Left ventricle myocardium superior (tissue), 1 donor: ENCODE measurements around the gene DCLRE1B. TPM values are rescaled to one million over a fixed set of nuclear protein-coding genes. Genes with fewer than 3 reads are reported as not detected.
A peak's percentile ranks its signal among the peaks of the same experiment; 100 is the strongest.

Experiments used
- ATAC-seq: fragments of 200-7000 bp; cut with Tn5 transposase; one replicate; pipeline ENCODE4 v1.9.1; 2020; ENCODE audit warnings: mild to moderate bottlenecking, moderate library complexity
- DNase-seq: peaks from one replicate; pipeline ENCODE4 v3.0.0-alpha.2; 2020
- intact Hi-C: fragments of 100-400 bp; cut with micrococcal nuclease; formaldehyde crosslinking; loops from one replicate; pipeline ENCODE4 v1.11.0; 2022
- total RNA-seq: library from RNA; stranded (reverse); fragmentation: NEBNext Ultra II Directional; extraction: Animal tissue kit (Norgen Biotek cat#: 25700); gene quantifications from one replicate; pipeline ENCODE4 v1.2.1, GENCODE V29; 2021
- donor health status: DM: no; HTN: yes; CAD: no; lungs with severe emphysema.

Gene DCLRE1B
- total RNA-seq, 1 donor from 2014 or later = 1.9 TPM

DNA sequence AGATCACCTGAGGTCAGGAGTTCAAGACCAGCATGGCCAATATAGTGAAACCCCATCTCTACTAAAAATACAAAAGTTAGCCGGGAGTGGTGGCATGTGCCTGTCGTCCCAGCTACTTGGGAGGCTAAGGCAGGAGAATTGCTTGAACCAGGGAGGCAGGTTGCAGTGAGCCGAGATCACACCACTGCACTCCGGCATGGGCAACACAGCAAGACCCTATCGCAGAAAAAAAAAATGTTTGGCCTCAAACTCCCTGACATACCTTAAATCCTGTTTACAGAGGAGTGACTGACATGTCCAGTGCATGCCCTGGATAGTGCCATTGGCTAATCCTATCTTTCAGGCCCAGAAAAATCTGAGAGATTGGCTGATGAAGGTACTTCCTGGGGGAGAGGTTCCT lies 11.8 kb downstream of the DCLRE1B start:
- DNase-seq (no peak), ATAC-seq (no peak)
- intact Hi-C loops = no loop called here

DNA sequence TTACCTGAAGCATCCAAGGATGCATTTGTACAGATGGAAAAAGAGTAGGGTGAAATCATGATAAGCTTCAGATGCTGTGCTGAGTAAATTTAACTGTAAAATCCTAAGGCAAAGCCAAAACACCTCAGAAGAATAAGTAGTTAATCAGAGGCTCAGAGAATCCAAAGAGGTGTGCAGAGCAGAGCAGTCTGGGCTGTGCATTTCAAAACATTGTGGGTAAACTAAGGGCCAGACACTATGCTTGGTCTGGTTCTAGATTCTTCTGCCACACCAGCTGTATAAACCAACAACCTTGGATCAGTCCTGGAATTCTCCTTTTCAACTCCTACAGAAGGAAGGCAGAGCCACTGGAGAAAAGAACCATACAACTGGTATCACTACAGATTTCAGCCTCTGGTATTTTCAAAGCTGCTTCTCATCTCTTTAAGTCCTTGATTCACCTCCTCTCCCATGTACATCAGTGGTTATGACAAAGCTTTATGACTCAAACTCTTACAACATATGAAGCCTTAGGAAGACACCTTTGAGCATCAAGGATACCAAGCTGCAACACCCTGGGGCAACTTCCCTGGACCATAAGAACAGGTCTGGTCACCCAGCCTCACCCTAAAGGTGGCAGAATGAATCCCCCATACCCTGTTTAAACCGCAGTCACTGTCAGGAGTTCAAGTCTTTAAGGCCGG lies 12.4 kb downstream of the DCLRE1B start:
- no peak for DNase-seq
- intact Hi-C loops = no loop called here
- no peak for ATAC-seq

DNA sequence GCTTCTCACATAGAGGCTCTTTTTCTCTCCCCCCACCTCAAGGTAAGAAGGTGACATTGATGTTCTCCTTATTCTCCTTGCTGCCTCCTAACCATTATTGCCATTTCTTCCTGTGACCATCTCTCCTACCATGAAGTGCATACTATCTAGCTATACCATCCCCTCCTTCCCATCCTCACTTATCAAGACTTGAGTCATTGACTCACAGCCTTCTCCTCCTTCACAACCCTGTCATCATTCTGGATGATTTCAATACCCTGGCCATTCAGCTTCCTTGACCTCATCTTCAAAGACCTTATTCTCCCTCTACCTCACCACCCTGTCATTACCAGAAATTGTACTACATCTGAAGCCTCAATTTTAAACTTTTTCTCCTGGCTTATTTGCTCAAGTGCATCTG lies 13.1 kb downstream of the DCLRE1B start:
- DNase-seq (no peak), ATAC-seq (no peak)
- intact Hi-C loops = no loop called here

DNA sequence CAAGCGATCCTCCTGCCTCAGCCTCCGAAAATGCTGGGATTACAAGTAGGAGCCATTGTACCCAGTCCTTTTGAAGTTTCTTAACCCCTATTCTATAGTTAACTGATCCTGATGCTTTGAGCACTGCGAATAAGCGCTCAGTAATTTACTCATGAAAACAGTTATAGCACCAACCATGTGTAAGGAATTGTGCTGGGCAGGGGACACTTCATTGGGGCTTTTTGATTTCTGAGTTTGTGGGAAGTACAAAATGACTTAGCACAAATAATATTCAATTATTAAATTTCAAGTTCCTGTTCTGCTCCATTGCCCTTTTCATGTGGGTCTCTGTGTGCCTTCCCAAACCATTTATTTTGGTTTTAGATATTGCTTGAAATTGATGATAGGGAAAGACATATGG lies 17.8 kb downstream of the DCLRE1B start:
- ATAC-seq = no peak
- DNase-seq = no peak
- intact Hi-C loops = no loop called here

DNA sequence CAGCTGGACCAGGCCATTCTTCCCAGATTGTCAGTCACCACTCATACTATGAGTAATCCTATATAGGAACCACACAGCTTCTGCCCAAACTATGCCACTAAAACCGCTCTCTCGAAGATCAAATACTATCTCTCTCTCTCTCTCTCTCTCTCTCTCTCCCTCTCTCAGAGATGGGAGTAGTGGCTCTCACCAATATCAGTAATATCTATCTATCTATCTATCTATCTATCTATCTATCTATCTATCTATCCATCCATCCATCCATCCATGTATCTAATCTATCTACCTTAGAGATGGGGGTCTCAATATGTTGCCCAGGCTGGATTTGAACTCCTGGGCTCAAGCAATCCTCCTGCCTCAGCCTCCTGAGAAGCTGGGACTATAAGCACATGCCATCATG lies 19.3 kb downstream of the DCLRE1B start:
- intact Hi-C loops = no loop called here

DNA sequence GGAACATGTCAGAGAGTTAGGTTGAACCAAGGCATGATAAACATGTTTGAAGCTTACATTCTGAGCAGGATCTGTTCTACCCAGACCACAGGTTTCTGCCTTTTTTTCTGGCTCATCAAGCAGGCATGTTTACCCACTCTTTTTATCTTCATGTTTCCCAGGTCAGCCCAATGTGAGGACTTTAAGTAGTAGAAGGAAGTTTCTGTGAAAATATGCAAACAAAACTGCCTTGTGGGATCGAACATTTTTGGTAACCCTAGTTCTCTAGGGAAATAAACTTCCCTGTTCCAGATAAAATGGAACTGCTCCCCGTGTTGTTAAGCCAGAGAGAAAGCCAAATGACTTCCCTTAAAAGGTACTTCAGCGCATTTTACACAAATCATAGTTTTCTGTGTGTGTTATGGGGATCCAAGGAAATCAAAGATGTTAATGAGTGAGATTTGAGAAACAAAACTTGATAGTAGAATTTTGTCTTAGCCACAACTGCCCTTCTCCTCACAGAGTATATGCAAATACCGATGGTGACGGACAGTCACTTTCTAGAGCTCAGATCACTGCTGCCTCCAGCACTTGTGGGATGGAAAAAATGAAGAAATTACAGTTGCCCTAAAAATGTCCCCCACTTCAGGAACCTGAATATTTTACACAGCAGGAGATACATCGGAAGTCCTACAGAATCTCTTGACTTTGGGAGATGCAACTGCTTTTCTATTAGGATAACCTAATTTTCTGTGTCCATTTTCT lies 23.2 kb downstream of the DCLRE1B start:
- peak; percentile 24 for ATAC-seq
- no peak for DNase-seq
- intact Hi-C loops = no loop called here

More for the DNA sequence above, 19.3 kb downstream of the DCLRE1B start:
- ATAC-seq (no peak), DNase-seq (no peak)

DNA sequence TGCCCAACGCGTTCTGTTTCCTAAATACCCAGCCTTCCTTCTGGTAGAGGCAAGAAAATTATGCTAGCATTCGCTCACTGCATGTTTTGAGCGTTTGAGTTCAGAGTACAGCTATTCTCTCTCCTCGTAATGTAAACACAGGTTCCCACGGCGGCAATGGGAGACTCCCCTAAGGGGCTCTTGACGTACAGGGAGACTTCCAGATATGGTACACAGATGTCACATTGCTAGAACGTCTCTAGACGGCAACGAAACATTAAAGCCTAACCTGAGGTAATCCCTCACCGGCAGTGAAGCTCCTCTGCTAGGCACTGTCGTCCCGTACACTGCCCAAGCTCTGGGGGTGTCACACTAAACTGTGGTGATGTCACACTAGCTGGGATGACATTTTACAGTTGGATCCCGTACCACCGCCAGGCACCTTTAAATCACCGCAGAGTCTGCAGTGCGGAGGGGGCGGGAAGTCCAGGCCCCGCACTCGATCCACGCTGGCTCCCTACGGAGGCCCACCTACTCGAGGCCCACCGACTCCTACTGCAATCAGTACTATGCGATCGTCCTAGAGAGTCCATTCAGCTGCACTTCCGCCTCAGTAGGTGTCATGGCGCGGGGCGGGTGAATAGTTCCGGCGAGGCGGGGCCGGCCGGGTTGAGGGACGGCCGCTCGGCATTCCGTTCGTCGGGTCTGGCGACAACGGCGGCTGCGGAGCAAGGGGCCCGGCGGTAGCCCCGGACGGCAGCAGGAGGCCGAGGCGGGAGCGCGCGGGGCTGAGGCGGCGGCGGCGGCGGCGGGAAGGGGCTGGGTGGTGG lies 24.0 kb downstream of the DCLRE1B start, which contains the start of gene HIPK1:
Gene HIPK1, plus strand, starts transcription at position 384 of the 809 bp plus-strand sequence.
- peak; percentile 94 for ATAC-seq

DNA sequence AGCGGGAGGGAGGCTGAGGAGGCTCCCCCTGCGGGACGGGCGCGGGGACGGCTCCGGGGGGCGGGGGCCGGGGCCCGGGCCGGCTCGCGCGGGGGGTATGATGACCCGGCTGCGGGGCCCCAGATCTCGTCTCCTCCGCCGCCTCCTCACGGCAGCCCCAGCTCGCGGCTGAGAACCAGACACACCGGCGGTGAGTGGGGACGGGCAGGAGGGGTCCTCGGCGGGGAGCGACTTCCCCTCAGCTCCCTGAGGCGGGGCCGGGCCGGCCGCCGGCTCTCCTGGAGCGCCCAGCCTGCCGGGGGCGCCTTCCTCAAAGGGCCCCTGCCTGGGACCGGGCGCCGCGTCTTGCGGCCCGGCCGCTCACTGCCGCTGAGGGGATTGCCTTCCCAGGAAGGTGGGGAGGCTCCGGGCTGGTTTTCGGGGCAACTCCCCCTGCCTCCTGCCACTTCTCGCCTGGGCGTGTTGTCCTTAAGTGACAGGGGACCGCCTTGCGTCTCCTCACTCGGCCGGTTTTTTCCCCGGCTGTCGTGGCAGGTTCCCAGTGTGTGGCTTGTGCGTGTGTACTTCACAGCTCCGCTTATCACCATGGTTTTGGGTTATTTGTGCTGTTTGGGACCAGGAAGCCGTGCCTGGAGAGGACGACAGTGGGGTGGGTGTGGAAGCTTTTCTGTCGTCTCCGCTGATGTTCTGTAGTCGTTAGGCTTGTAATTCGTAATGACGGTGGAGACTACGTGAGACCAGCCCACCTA lies 24.8 kb downstream of the DCLRE1B start:
- peak; percentile 61 for DNase-seq
- intact Hi-C loops = loop anchor here (10.0 kb wide), 1 partner anchor 95 kb away; no protein-coding TSS in a partner anchor
- peak; percentile 52 for ATAC-seq

More for the DNA sequence above, 24.0 kb downstream of the DCLRE1B start, which contains the start of gene HIPK1:
- DNase-seq = peak; percentile 96
- intact Hi-C loops = no loop called here

DNA sequence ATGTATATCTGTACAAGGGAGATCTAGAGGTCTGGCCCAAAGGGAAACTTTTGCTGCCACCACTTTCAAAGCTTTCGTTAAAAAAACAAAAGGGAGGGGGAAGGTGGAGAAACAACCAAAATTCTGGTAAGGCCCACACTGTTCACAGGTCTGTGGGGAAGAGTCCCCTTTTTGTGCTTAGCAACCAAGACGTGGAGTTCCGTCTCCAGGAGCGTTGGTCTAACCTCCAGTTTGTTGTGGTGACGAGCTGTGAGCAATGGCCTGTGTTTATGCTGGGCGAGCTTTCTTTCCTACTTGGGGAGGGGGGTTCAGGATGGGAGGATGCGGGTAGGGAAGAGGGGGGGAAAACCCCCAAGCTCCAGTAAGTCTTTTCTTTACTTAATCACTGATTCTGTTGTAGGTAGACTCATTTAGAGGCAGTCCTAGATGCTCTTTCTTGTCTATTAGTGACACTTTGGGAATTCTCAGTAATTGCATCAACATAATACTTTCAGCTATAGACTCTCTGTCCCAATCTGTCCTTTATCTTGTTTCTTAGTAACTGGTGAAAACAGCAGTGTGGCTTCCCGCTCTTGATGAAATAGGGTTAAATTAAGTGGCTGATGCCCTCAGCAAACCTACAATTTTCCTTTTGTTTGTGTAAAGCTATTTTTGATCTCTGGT lies 25.5 kb downstream of the DCLRE1B start:
- intact Hi-C loops = loop anchor here (10.0 kb wide), 1 partner anchor 96 kb away; no protein-coding TSS in a partner anchor
- DNase-seq (no peak), ATAC-seq (no peak)

DNA sequence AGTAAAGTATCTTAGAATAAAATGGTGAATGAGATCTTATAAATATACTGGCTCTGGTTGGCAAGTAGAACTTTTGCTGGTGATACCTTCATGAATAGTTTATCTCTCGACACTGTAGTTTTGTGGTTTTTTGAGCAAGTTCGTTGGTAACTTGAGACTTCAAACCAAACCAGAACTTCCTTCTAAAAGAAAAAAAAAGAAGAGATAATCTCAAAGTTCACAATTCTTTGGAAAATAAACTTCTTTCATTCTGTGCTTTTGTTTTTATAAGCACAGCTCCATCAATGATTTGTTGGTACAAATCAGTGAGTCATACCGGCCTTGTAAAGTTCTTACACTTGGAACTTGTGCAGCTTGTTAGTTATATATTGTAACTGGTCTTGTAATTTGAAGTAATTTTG lies 26.3 kb downstream of the DCLRE1B start:
- ATAC-seq = no peak
- DNase-seq = no peak
- intact Hi-C loops = loop anchor here (10.0 kb wide), 1 partner anchor 97 kb away; no protein-coding TSS in a partner anchor

DNA sequence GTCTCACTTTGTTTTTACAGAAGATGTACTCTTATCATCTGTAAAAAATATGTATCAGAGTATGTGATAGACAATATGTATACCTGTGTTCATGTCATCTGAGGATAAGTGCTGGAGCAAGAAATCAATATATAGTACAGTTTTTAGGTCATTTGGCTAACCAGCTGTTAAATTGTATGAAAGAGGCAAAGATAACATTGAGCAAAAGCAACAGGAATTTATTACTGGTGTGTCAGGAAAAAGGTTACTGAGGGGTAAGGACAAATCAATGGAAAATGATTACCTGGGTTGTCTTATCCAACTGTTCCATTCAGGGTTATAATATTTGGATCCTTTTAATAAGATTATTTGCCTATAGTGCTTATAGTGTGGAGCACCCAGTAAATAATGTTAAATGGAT lies 28.9 kb downstream of the DCLRE1B start:
- DNase-seq (no peak), ATAC-seq (no peak)
- intact Hi-C loops = loop anchor here (10.0 kb wide), 1 partner anchor 99 kb away; no protein-coding TSS in a partner anchor

DNA sequence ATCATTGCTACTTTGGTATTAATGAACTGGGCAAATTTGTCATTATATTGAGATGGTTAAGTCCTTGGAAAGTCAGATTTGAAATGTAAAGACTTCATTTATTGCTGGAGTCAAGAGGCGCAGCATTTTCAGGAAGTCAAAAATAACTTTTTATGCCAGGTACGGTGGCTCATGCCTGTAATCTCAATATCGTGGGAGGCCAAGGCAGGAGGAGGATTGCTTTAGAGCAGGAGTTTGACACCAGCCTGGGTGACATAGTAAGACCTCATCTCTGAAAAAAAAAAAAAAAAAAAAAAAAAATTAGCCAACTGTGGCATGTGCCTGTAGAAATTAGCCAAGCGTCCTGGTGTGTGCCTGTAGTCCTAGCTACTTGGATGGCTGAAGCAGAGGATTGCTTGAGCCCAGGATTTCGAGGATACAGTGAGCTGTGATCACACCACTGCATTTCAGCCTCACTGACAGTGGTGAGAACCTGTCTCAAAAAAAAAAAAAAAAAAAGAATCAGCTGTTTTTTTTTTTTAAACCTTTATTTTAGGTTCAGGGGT lies 29.5 kb downstream of the DCLRE1B start:
- ATAC-seq = no peak
- DNase-seq = no peak
- intact Hi-C loops = loop anchor here (10.0 kb wide), 1 partner anchor 100 kb away; no protein-coding TSS in a partner anchor

DNA sequence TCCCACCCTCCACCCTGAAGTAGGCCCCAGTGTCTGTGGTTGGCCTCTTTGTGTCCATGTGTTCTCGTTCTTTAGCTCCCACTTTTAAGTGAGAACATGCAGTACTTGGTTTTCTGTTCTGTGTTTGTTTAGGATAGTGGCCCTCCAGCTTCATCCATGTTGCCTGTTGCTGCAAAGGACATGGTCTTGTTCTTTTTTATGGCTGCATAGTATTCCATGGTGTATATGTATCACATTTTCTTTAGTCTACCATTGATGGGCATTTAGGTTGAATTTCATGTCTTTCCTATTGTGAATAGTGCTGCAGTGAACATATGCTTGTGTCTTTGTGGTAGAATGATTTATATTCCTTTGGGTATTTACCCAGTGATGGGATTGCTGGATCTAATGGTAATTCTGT lies 30.1 kb downstream of the DCLRE1B start:
- DNase-seq (no peak), ATAC-seq (no peak)
- intact Hi-C loops = loop anchor here (10.0 kb wide), 1 partner anchor 100 kb away; no protein-coding TSS in a partner anchor

DNA sequence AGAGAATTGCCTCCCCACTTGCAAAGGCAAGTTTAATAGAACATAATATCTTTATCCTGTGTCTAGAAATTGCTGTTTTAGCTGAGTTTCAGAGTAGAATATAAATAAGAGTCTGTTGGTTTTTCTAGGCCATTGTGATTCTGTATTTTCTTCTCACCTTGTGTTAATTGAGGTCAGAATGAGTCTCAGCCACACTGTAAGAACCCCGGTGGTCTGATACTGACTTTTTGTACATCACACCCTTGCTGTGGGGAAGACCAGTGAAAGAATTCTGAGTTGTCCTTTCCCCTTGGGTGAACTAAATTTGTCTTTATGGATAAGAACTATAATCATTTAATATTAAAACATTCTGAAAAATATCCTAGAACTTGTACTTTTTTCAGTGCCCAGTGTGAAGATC lies 30.8 kb downstream of the DCLRE1B start:
- DNase-seq (no peak), ATAC-seq (no peak)
- intact Hi-C loops = loop anchor here (10.0 kb wide), 1 partner anchor 101 kb away; no protein-coding TSS in a partner anchor

DNA sequence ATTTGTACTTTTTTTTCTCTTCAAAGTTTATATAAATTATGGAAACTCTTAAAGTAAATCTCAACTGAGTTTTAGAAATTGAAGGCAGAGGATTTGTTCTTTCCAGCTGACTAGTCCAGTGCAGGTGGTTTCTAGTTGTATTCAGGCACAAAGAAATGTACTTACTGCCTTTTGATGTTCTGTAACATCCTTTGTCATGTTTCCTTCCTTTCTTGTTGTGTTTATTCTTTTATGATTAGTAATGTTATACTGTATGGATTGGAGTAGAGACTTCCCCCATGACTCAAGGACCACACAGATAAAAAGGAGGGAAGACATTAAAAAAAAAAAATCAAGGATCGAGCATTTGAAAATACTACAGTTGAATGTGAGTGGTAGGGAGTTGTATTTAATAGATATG lies 32.0 kb downstream of the DCLRE1B start:
- intact Hi-C loops = loop anchor here (10.0 kb wide), 1 partner anchor 102 kb away; no protein-coding TSS in a partner anchor

DNA sequence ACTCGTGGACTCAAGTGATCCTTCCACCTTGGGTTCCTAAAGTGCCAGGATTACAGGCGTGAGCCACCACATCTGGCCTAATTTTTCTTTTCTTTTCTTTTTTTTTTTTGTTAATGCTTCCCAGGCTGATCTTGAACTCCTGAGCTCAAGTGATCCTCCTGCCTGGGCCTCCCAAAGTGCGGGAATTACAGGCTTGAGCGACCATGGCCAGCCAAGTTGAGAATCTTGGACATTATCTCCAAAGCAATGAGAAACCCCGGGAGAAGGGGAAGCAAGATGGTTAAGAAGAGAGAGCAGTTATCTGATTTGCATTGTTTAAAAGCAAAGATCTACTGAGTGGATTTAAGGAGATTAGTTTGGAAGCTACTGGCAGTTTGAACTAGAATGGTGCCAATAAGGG lies 33.1 kb downstream of the DCLRE1B start:
- ATAC-seq = no peak
- no peak for DNase-seq
- intact Hi-C loops = loop anchor here (10.0 kb wide), 1 partner anchor 103 kb away; no protein-coding TSS in a partner anchor

More for the DNA sequence above, 32.0 kb downstream of the DCLRE1B start:
- DNase-seq (no peak), ATAC-seq (no peak)

DNA sequence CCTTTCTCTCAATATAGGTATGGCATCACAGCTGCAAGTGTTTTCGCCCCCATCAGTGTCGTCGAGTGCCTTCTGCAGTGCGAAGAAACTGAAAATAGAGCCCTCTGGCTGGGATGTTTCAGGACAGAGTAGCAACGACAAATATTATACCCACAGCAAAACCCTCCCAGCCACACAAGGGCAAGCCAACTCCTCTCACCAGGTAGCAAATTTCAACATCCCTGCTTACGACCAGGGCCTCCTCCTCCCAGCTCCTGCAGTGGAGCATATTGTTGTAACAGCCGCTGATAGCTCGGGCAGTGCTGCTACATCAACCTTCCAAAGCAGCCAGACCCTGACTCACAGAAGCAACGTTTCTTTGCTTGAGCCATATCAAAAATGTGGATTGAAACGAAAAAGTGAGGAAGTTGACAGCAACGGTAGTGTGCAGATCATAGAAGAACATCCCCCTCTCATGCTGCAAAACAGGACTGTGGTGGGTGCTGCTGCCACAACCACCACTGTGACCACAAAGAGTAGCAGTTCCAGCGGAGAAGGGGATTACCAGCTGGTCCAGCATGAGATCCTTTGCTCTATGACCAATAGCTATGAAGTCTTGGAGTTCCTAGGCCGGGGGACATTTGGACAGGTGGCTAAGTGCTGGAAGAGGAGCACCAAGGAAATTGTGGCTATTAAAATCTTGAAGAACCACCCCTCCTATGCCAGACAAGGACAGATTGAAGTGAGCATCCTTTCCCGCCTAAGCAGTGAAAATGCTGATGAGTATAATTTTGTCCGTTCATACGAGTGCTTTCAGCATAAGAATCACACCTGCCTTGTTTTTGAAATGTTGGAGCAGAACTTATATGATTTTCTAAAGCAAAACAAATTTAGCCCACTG lies 35.5 kb downstream of the DCLRE1B start:
- intact Hi-C loops = no loop called here
- ATAC-seq = no peak
- DNase-seq = no peak
